OCI-LY3 (cell line): ENCODE results near the gene SNURF.
A peak's percentile ranks its signal among the peaks of the same experiment; 100 is the strongest.

ENCODE experiments used
- H2AFZ ChIP-seq: fragments of 200-600, 300-600 bp; shearing (Covaris generic); 2 replicates; pipeline ENCODE4 v1.6.0; 2014; ENCODE audit warnings: antibody characterized with exemption, low read depth, low read length
- H3K27ac ChIP-seq: fragments of 200-600, 300-600 bp; sonication (generic); 2 replicates; pipeline ENCODE4 v1.5.1; 2014; ENCODE audit warnings: mild to moderate bottlenecking, low read length, moderate library complexity, mixed read lengths
- H3K27me3 ChIP-seq: fragments of 200-600, 300-600 bp; sonication (generic); 2 replicates; pipeline ENCODE4 v1.6.1; 2014; ENCODE audit warnings: low read depth, low read length, mixed read lengths
- H3K36me3 ChIP-seq: fragments of 200-600, 300-600 bp; sonication (generic); replicated peaks from 2 replicates; pipeline ENCODE3; 2014; ENCODE audit warnings: low read depth, low read length, mixed read lengths
- H3K4me1 ChIP-seq: fragments of 300-600, 200-600 bp; sonication (generic); 2 replicates; pipeline ENCODE4 v1.6.1; 2014; ENCODE audit warnings: low read length, mixed read lengths
- H3K4me2 ChIP-seq: fragments of 200-600, 300-600 bp; sonication (generic); 2 replicates; pipeline ENCODE4 v1.6.1; 2014; ENCODE audit warnings: low read length, mixed read lengths
- H3K4me3 ChIP-seq: fragments of 300-600, 200-600 bp; sonication (generic); 2 replicates; pipeline ENCODE4 v1.5.1; 2014; ENCODE audit warnings: antibody characterized with exemption, mild to moderate bottlenecking, low read length, moderate library complexity
- H3K79me2 ChIP-seq: fragments of 300-600, 200-600 bp; shearing (Covaris generic); 2 replicates; pipeline ENCODE4 v1.6.1; 2014; ENCODE audit warnings: mild to moderate bottlenecking, low read length, mixed read lengths
- H3K9ac ChIP-seq: fragments of 300-600, 200-600 bp; shearing (Covaris generic); 2 replicates; pipeline ENCODE4 v1.6.0; 2014; ENCODE audit warnings: mild to moderate bottlenecking, low read length, moderate library complexity
- H3K9me3 ChIP-seq: fragments of 200-600, 300-600 bp; shearing (Covaris generic); 2 replicates; pipeline ENCODE4 v1.6.1; 2014; ENCODE audit warnings: low read length, mixed read lengths; ENCODE audit not compliant: insufficient read depth
- H4K20me1 ChIP-seq: fragments of 200-600, 300-600 bp; sonication (generic); 2 replicates; pipeline ENCODE4 v1.6.1; 2016; ENCODE audit warnings: low read length, mixed read lengths; ENCODE audit not compliant: insufficient read depth
- EZH2phosphoT487 ChIP-seq: fragments of 200-600 bp; shearing (Covaris generic); IDR thresholded peaks from 2 replicates; pipeline ENCODE4 v1.6.1; 2018; ENCODE audit warnings: antibody characterized with exemption, mixed run types, low read depth
- TF ChIP-seq, protein P1 (sequence below): fragments of 200-600, 300-600 bp; sonication (generic); IDR thresholded peaks from 2 replicates; pipeline ENCODE4 v1.5.1; 2014; ENCODE audit warnings: antibody characterized with exemption, low read length, low read depth

The SNURF gene

DNA sequence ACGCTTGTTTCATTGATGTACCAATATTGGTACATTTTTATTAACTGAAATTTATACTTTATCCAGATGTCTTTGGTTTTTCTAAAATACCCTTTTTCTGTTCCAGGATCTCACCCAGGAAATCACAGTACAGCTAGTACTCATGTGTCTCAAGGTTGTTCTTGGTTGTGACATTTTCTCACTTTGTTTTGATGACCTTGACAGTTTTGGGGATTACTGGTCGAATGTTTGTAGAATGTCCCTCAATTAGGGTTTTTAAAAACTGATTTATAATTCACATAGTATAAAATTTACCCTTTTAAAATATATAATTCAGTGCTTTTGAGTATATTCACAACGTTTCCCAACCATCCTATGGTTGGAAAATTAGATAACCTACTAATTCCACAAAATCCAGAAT, 6.3 kb upstream of the SNURF start:
- TF ChIP-seq EZH2phosphoT487, result no peak
- TF ChIP-seq, protein P1, sequence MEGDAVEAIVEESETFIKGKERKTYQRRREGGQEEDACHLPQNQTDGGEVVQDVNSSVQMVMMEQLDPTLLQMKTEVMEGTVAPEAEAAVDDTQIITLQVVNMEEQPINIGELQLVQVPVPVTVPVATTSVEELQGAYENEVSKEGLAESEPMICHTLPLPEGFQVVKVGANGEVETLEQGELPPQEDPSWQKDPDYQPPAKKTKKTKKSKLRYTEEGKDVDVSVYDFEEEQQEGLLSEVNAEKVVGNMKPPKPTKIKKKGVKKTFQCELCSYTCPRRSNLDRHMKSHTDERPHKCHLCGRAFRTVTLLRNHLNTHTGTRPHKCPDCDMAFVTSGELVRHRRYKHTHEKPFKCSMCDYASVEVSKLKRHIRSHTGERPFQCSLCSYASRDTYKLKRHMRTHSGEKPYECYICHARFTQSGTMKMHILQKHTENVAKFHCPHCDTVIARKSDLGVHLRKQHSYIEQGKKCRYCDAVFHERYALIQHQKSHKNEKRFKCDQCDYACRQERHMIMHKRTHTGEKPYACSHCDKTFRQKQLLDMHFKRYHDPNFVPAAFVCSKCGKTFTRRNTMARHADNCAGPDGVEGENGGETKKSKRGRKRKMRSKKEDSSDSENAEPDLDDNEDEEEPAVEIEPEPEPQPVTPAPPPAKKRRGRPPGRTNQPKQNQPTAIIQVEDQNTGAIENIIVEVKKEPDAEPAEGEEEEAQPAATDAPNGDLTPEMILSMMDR, result no peak
- Histone ChIP-seq H3K79me2 (no peaks in the 10 kb centered on the region), H2AFZ (no peak overlapping the region), H3K4me2 (no peak overlapping the region), H3K4me1 (no peaks in the 10 kb centered on the region), H3K9me3 (no peaks in the 10 kb centered on the region), H3K27ac (no peak overlapping the region), H3K4me3 (no peak overlapping the region), H3K27me3 (no peaks in the 10 kb centered on the region), H3K36me3 (no peaks in the 10 kb centered on the region), H3K9ac (no peak overlapping the region), H4K20me1 (no peaks in the 10 kb centered on the region)

DNA sequence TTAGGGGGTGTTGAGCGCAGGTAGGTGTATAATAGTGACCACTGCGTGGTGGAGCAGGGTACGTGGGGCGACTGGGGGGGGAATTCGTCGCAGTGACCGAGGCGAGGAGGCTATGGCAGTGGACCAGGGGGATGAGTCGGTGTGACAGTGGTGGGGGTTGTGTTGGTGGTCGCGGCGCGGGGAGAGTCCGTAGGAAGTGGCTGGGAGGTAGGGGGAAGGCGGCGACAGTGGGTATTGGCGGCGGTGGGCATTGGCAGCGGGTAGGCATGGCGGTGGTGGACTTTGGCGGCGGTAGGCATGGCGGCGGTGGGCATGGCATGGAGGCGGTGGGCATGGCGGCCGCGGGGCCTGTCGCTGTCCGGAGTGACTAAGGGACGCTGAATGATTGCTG, 739 bp downstream of the SNURF start:
- Histone ChIP-seq H3K9me3 (peaks cover 3% of the 10 kb centered on the region; the same call in 1 of the 2 replicates), H3K9ac (peak overlapping the region; percentile 96), H3K4me2 (peak overlapping the region; percentile 76), H4K20me1 (peaks cover 19% of the 10 kb centered on the region), H3K4me1 (peaks cover 14% of the 10 kb centered on the region), H3K4me3 (peak overlapping the region; percentile 100), H2AFZ (peak overlapping the region; percentile 12; the same call in 1 of the 2 replicates), H3K27me3 (no peaks in the 10 kb centered on the region), H3K79me2 (peaks cover 58% of the 10 kb centered on the region), H3K27ac (peak overlapping the region; percentile 87), H3K36me3 (peaks cover 27% of the 10 kb centered on the region)
- TF ChIP-seq, protein P1, result no peak
- TF ChIP-seq EZH2phosphoT487, result no peak

DNA sequence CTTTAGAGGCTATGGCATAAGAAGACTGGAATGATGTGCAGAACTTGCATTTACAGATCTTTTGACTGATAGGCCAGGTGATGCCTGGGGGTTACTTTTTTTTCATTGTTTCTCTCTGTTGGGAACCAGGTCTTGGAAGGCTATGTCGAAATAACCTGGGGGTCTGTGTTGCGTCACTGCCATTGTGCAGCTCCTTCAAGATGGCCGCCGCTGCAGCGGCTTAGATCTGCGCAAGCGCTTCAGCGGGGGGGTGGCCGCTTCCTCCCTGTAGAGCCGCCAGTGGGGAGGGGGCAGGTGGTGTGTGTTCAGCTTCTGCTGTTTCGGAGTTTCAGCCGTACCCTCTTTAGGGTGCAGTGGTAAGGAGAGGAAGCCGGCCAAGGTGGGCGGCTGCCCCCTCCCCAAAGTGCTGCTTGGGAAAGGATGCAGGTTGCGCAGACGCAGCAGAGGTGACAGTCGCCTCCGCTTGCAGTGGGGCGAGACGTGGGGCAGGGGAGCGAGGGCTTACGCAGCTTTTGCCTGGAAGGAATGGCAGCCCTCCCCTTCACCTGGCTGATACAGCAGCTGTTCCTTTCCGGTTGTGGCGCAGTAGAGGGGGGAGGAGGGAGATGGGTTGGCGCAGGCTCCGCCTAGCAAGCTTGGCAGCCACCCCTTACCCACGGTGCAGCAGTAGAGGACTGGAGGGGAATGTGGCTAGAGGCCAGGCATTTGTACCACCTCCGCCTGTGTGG, 1.5 kb downstream of the SNURF start:
- H4K20me1 ChIP-seq, result peaks cover 20% of the 10 kb centered on the region
- peaks cover 33% of the 10 kb centered on the region for H3K36me3 ChIP-seq
- peaks cover 14% of the 10 kb centered on the region for H3K4me1 ChIP-seq
- peak overlapping the region; percentile 87 for H3K27ac ChIP-seq
- peaks cover 9% of the 10 kb centered on the region; the same call in 1 of the 2 replicates for H3K9me3 ChIP-seq
- peaks cover 65% of the 10 kb centered on the region for H3K79me2 ChIP-seq
- peak overlapping the region; percentile 96 for H3K9ac ChIP-seq
- H3K4me2 ChIP-seq, result peak overlapping the region; percentile 76
- H3K4me3 ChIP-seq, result peak overlapping the region; percentile 100
- H3K27me3 ChIP-seq, result no peaks in the 10 kb centered on the region
- TF ChIP-seq, protein P1, result no peak
- TF ChIP-seq EZH2phosphoT487, result no peak
- H2AFZ ChIP-seq, result peak overlapping the region; percentile 66

DNA sequence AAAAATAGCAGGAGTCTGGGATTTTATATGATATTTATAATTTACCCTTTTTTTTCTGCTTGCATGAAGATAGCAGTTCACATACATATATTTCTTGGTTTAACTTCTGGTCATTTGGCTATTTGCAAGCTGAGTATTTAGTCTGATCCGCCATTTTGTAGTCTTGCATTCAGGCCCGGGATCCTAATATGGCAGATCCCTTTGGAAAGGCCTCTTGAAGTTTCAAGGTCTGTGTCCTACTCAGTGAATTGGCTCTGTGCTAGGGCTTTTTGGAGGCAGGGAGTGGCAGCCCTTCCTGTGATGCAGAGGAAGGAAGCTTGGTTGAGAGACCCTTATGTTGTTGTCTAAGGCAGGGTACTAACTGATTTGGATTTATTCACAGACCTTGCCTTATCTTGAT, 2.9 kb downstream of the SNURF start:
- Histone ChIP-seq H4K20me1 (peaks cover 20% of the 10 kb centered on the region), H3K36me3 (peaks cover 43% of the 10 kb centered on the region), H3K9me3 (peaks cover 12% of the 10 kb centered on the region; the same call in 1 of the 2 replicates), H3K4me1 (peaks cover 14% of the 10 kb centered on the region), H3K27me3 (no peaks in the 10 kb centered on the region), H3K79me2 (peaks cover 75% of the 10 kb centered on the region), H3K4me2 (0 out of 2 replicates have a peak overlapping the region, but pooled peaks have one; percentile 76), H3K27ac (no peak overlapping the region), H2AFZ (no peak overlapping the region), H3K9ac (no peak overlapping the region), H3K4me3 (no peak overlapping the region)
- TF ChIP-seq EZH2phosphoT487, result no peak
- TF ChIP-seq, protein P1, result no peak
